Stimulated activated CD8-positive, alpha-beta memory T cell treated with anti-CD3 and anti-CD28 coated beads, Interleukin-15, amount 100 ng/mL, for 24 hours (primary cell): ENCODE data around the gene LDHAL6B.

Experiments
- DNase-seq: peaks from one replicate; pipeline ENCODE4 v3.0.0-alpha.2; 2020; ENCODE audit warnings: low read depth

LDHAL6B gene

DNA sequence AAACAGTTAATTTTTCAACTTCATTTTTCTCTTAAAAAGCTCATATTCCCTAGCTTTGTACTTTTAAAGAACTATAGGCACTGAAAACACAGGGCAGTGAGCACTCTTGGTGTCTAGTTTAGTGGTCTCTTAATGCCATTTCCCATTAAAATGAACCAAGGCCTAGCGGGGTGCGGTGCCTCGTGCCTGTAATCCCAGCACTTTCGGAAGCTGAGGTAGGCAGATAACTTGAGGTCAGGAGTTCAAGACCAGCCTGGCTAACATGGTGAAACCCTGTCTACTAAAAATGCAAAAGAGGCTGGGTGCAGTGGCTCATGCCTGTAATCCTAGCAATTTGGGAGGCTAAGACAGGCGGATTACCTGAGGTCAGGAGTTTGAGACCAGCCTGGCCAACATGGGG, 45.5 kb downstream of the LDHAL6B start:
- no peak for DNase-seq

DNA sequence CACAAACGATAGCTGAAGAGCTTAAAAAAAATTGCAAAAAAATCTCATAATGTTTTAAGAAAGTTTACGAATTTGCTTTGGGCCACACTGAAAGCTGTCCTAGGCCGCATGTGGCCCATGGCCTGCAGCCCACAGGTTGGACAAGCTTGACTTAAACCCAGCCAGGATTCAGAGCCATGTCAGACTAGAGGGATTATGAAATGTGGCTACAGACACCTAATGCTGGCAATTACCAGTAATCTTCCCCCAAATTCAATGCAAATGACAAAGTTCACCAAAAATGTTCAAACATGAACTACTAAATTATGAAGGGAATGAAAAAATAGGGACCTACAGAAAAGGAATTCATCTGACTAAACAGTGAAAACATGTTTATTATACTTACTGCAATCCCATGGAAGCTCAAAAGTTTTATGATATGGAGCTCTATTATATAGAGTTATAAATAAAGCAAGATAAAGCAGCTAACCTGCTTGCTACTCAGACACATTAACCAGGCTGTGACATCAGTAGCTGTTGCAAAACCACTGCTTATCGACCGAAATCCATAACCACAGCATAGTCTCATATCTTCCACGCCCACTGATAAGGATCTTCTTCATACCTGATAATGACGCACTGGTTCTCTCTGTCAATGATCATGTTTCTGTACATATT, 49.2 kb downstream of the LDHAL6B start:
- DNase-seq = no peak

DNA sequence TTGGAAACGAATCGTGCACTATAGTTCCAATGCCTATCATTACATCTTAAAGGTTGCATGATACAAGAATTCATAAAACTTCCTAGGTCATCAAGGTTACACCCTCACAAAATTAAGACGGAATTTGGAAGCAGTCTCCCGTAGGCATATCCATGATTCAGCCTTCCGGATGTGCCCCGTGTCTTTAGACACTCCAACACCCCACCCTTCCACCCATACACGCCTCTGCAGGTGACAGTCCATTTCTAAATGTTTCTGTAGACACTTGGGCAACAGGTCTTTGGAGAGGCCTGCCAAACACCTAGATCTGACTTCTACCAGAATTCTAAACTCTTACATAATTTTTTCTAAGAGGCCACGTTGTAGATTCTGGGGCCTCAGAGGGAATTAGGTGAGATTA, 49.8 kb downstream of the LDHAL6B start:
- no peak for DNase-seq

DNA sequence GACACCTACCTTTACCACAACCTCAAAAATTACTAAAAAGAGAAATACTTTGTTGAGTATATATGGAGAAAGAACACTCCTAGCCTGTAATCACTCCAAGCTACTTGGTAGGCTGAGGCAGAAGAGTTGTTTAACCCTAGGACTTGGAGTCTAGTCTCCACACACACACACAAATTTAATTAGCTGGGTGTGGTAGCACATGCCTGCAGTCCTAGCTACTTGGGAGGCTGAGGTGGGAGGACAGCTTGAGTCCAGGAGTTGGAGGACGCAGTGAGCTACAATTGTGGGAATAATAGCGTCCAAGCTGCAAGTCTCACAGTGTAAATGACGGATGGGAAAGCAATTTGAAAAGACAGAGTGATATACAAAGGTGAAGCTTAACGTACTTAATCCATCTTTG, 50.5 kb downstream of the LDHAL6B start:
- DNase-seq = no peak
